ENCODE measurements around the gene SEMA4D.

DNA sequence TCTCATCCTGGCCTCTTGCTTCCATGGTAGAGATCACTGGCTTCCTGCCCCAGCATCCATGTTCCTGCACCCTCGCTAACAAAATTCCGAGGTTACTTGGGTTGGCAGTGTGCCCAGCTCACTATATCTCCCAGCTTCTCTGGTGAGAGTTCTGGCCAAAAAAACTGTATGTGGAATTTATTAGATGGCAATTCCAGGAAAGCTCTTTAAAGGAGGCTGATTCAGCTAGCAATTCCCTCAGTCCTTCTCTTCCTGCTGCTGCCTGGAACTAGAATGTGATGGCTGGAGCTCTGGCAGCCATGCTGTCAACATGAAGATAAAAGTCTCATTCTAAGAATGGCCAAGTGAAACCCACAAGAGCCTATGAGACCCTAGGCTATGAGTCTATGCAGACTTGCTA lies 90.8 kb downstream of the SEMA4D start:
- TF ChIP-seq, protein P1, sequence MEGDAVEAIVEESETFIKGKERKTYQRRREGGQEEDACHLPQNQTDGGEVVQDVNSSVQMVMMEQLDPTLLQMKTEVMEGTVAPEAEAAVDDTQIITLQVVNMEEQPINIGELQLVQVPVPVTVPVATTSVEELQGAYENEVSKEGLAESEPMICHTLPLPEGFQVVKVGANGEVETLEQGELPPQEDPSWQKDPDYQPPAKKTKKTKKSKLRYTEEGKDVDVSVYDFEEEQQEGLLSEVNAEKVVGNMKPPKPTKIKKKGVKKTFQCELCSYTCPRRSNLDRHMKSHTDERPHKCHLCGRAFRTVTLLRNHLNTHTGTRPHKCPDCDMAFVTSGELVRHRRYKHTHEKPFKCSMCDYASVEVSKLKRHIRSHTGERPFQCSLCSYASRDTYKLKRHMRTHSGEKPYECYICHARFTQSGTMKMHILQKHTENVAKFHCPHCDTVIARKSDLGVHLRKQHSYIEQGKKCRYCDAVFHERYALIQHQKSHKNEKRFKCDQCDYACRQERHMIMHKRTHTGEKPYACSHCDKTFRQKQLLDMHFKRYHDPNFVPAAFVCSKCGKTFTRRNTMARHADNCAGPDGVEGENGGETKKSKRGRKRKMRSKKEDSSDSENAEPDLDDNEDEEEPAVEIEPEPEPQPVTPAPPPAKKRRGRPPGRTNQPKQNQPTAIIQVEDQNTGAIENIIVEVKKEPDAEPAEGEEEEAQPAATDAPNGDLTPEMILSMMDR (IDR thresholded peaks at IDR 0.05): no peak
- no peak for TF ChIP-seq POLR2A (IDR thresholded peaks at IDR 0.05)
- TF ChIP-seq POLR2AphosphoS5 (IDR thresholded peaks at IDR 0.05): no peak
